Activated T-cell treated with anti-CD3 and anti-CD28 coated beads for 4 hours (primary cell): ENCODE results near the gene CNIH3.

ENCODE experiments used
- DNase-seq: peaks from one replicate; pipeline ENCODE4 v3.0.0-alpha.2; 2020

CNIH3 gene

DNA sequence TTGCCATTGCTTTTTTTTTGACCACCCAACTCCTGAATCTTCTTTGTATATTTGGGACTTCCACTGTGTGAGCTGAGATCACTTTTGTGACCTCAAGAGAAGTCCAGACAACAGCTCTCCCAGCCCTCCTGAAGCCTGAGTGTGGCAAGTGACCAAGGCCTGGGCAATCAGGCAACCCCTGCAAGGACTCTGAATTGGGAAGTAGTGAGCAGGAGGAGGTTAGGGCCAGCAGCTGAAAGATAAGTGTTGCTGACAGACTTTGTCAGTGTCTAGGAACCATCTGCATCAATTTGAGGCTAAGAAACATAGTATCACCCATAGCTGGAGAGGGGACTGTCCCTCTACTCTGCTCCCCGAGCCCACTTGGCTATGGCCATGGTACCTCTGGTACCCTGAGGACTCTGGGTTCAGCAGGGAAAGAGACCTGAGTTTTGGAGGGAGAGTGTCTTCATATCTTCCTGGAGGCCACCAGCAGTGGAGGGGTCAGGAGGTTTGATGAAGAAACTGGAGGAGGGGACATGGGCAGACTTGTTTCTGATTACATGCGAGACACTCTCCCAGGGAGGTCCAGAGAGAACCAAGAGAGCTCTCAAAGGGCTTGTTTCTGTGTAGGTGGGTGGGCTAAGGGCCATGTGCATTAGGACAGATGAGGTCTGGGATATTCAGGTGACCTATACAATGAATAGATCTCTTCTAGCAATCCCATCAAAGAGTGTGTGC is 166.3 kb downstream of the CNIH3 start:
- no peak for DNase-seq

GRCh38 chr1:224783006-224783651 is 167.0 kb downstream of the CNIH3 start:
- DNase-seq = no peak

- no peak for DNase-seq
Observed at GRCh38 chr1:224784265-224785039, 168.3 kb downstream of the CNIH3 start.

GRCh38 chr1:224785040-224785328 is 168.9 kb downstream of the CNIH3 start:
- DNase-seq = no peak

GRCh38 chr1:224785622-224786021 is 169.5 kb downstream of the CNIH3 start:
- DNase-seq = no peak

- no peak for DNase-seq
Observed at GRCh38 chr1:224786533-224787250, 170.6 kb downstream of the CNIH3 start.

DNA sequence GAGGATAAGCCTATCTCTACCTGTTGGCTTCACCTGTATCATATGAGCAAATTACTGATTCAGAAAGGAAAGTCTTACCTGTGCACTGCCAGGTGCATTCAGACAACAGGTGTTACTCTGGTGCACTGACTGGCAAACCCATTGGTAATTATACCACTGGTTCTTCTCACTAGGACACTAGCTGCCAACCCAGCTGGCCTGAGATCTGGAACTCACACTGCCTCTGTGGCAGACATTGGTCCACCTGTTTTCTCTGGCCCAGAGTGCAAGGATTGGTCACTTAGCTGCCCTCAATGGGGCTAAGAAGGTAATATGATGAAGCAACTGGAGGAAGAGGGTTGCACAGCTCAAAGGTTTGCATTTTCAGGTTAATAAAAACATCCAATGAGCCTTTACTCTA is 173.2 kb downstream of the CNIH3 start:
- DNase-seq = no peak
